ENCODE data around the gene KDM5A.

DNA sequence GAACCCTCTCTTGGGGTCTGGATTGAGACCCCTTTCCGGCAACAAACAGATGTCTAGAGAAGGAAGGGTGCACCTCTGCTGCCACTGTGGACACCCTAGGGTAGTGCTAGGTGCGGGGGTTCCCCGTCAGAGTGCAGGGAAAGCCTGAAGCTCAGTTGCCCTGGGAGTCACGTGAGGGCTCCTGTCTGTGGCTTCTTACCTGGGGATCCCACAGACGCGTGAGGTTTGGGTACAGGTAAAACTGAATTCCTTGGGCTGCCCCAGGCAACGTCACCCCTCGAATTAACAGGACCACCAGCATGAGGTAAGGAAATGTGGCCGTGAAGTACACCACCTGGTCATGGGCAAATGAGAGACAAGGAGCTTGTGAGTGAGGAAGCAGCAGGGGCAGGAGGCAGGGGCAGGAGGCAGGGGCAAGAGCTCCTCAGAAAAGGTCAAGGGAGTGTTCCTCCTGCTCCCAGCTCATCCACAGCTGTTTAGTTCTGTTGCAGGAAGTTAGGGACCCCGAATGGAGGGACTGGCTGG lies 154.2 kb downstream of the KDM5A start:
- no peak for TF ChIP-seq CTCF (IDR thresholded peaks at IDR 0.05 in 8 of 11, conservative IDR thresholded peaks at IDR 0.05 in 3 of 11)
- TF ChIP-seq POLR2AphosphoS5 (IDR thresholded peaks at IDR 0.05), result no peak
- no peak for TF ChIP-seq POLR2A (IDR thresholded peaks at IDR 0.05)

All from spleen (tissue), 7 donors.